ENCODE results near the gene XRN1.

DNA sequence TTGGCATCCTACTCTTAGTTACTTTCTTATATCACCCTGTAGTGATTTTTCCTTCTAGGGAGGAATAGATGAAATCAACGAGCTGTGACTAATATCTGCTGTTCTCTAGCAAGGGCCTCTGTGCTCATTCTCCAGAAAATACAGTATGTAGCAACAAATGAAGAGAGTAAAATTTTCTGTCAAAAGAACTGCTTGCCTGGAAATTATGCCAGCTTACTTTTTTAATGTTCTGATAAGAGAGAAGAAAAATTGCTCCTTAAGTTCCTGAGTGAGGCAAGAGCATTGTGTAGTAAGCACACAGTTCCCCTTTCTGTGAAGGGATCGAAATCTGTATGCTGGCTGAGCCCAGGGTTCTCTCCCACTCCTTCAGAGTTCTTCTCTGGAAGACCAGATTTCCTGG is 171.1 kb downstream of the XRN1 start:
- TF ChIP-seq CTCF (IDR thresholded peaks at IDR 0.05): no peak
- no peak for TF ChIP-seq POLR2A (IDR thresholded peaks at IDR 0.05)
